AG04449 (cell line): ENCODE measurements around the gene MRPS27.

ENCODE experiments used
- CTCF ChIA-PET: fragments of 350-600 bp; formaldehyde crosslinking; extraction: SDS; loops from one replicate; lab custom pipeline; 2021; ENCODE audit warnings: antibody characterized with exemption; lab: Yijun Ruan, JAX
- POLR2A ChIA-PET: fragments of 400-600, 350-600 bp; formaldehyde crosslinking; extraction: SDS; loops from one replicate; lab custom pipeline; 2020; ENCODE audit warnings: antibody characterized with exemption, inconsistent platforms; lab: Yijun Ruan, JAX
- DNase-seq: peaks from one replicate; pipeline ENCODE4 v3.0.0-alpha.2; 2010; ENCODE audit warnings: low read depth, low spot score
- H3K4me3 ChIP-seq: 2 replicates; pipeline ENCODE4 v1.5.1; 2011; ENCODE audit warnings: low read depth, mild to moderate bottlenecking, control low read depth, low read length
- CTCF ChIP-seq: IDR thresholded peaks from one replicate; pipeline ENCODE4 v1.5.1; 2011; ENCODE audit warnings: mild to moderate bottlenecking, moderate library complexity, low read length, control low read depth, inconsistent platforms; ENCODE audit not compliant: insufficient read depth; ENCODE audit errors: missing control alignments

Gene MRPS27

GRCh38 chr5:72319976-72320752, at the start of gene MRPS27, which contains the start of gene PTCD2:
MRPS27 (minus strand) TSS chr5:72320240; CDS start chr5:72320221, 19 bp downstream.
PTCD2 (plus strand) TSS chr5:72320373; CDS start chr5:72320383, 10 bp downstream.
- DNase-seq = peak; percentile 97
- POLR2A ChIA-PET = interaction anchor here (1.0 to 1.9 kb wide), 2 partner anchors 12 to 212 kb away, joined by 3 to 13 read pairs; no protein-coding TSS in a partner anchor
- peak within 1 kb of the TSS; percentile 98 for H3K4me3 ChIP-seq
- CTCF ChIA-PET = interaction anchor here (0.8 to 4.1 kb wide), 5 partner anchors 9 to 499 kb away, joined by 3 to 17 read pairs (median 6); no protein-coding TSS in a partner anchor
- TF ChIP-seq CTCF = peak; percentile 38

- CTCF ChIA-PET = interaction anchor here (0.8 to 5.2 kb wide), 6 partner anchors 8 to 242 kb away, joined by 3 to 121 read pairs (median 4); no protein-coding TSS in a partner anchor
- H3K4me3 ChIP-seq = no peak overlapping the region
- no peak for DNase-seq
- TF ChIP-seq CTCF = no peak
- POLR2A ChIA-PET = no interaction called here
Measured at GRCh38 chr5:72369711-72370110, 49.7 kb upstream of the MRPS27 start.

GRCh38 chr5:72369301-72369700, 49.3 kb upstream of the MRPS27 start:
- TF ChIP-seq CTCF = no peak
- no peak overlapping the region for H3K4me3 ChIP-seq
- CTCF ChIA-PET = interaction anchor here (0.8 to 5.2 kb wide), 6 partner anchors 9 to 242 kb away, joined by 3 to 121 read pairs (median 4); no protein-coding TSS in a partner anchor
- POLR2A ChIA-PET = no interaction called here
- DNase-seq = no peak

GRCh38 chr5:72368271-72368670, 48.2 kb upstream of the MRPS27 start:
- ChIA-PET POLR2A (no interaction called here), CTCF (interaction anchor here (1.4 to 5.2 kb wide), 5 partner anchors 10 to 160 kb away, joined by 3 to 121 read pairs (median 4); no protein-coding TSS in a partner anchor)
- H3K4me3 ChIP-seq = no peak overlapping the region
- TF ChIP-seq CTCF = no peak
- no peak for DNase-seq

GRCh38 chr5:72366324-72366976, 46.4 kb upstream of the MRPS27 start:
- peak; percentile 60 for TF ChIP-seq CTCF
- POLR2A ChIA-PET = interaction anchor here (0.7 kb wide), 1 partner anchor 484 kb away, joined by 3 read pairs; no protein-coding TSS in a partner anchor
- no peak for DNase-seq
- H3K4me3 ChIP-seq = no peak overlapping the region
- CTCF ChIA-PET = interaction anchor here (0.7 to 5.2 kb wide), 46 partner anchors 9 to 547 kb away, joined by 3 to 121 read pairs (median 5); partner anchors contain the start of genes TNPO1 and ZNF366
